Natural killer cell treated with Interleukin-12 subunit alpha and Interleukin-12 subunit beta and Interleukin-15 and Interleukin-18, amount 100 ng/mL, for 72 hours (primary cell): ENCODE measurements around the gene FAM240A. TPM values are rescaled to one million over a fixed set of nuclear protein-coding genes. Genes with fewer than 3 reads are reported as not detected.

ENCODE experiments used
- ATAC-seq, 2 donors: fragments of 150-1000 bp; cut with Tn5 transposase in 1 of 2; sonication (Bioruptor Pico), chemical (Tn5 transposase) in 1 of 2; 2 replicates each; pipeline ENCODE4 v1.10.0; 2021
- DNase-seq: peaks from one replicate; pipeline ENCODE4 v3.0.0; 2022; ENCODE audit warnings: low spot score
- H3K27ac Mint-ChIP-seq, 2 donors: 1 replicate in 1 of 2; 2 replicates in 1 of 2; pipeline ENCODE4 v1.8.0; 2022; ENCODE audit warnings: mixed read lengths in 2 of 2, mild to moderate bottlenecking in 1 of 2, moderate library complexity in 1 of 2
- H3K27me3 Mint-ChIP-seq, 2 donors: 1 replicate in 1 of 2; 2 replicates in 1 of 2; pipeline ENCODE4 v1.8.0; 2022; ENCODE audit warnings: mixed read lengths in 2 of 2
- H3K36me3 Mint-ChIP-seq: one replicate; pipeline ENCODE4 v1.8.0; 2022; ENCODE audit warnings: mixed read lengths
- H3K4me1 Mint-ChIP-seq, 2 donors: 1 replicate in 1 of 2; 2 replicates in 1 of 2; pipeline ENCODE4 v1.8.0; 2022; ENCODE audit warnings: low read depth in 2 of 2, mixed read lengths in 2 of 2, mild to moderate bottlenecking in 1 of 2
- H3K4me3 Mint-ChIP-seq: one replicate; pipeline ENCODE4 v1.8.0; 2022; ENCODE audit warnings: mixed read lengths
- H3K9me3 Mint-ChIP-seq: 2 replicates; pipeline ENCODE4 v1.8.0; 2022; ENCODE audit warnings: mixed read lengths
- total RNA-seq, 2 donors: library from RNA; stranded (reverse); gene quantifications; one replicate each; pipeline ENCODE4 v1.2.3, GENCODE V29; 2022

FAM240A gene
- total RNA-seq, 2 donors from 2014 or later: not detected

DNA sequence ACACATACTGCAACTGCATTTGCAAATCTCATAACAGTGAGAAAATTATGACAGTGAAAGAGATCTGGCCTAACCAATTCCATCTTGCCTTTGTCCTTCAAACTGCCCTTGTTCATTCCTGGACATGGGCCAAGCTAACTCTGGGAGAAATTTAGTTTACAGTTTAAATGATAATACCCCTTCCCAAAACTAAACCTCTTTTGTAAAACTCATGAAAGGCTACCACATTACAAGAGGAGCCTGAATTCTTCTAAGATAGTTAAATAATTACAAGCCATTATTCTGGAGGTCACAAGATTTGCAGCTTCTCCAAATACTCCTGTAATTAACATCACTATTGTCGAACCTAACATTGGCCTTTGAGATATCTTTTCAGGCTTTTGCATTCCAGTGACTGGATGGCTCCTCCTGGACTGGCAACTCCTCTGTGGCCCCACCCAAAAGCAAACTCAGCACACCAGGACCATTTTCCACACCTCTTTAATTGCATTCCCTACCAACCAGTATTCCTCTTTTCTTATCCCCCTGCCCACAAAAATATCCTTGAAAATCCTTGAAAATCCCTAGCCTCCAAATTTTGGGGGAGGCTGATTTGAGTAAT lies 8.8 kb upstream of the FAM240A start:
- Mint-ChIP-seq H3K4me1 (peaks cover 0 to 8% of the 10 kb centered on the region in 2 donors), H3K27ac (no peak overlapping the region), H3K36me3 (no peaks in the 10 kb centered on the region), H3K27me3 (peaks cover 0 to 7% of the 10 kb centered on the region in 2 donors), H3K9me3 (no peaks in the 10 kb centered on the region), H3K4me3 (no peak overlapping the region)
- DNase-seq (no peak), ATAC-seq (no peak)

- H3K9me3 Mint-ChIP-seq: no peaks in the 10 kb centered on the region
Observed at GRCh38 chr3:46604127-46604526, 8.2 kb upstream of the FAM240A start.

GRCh38 chr3:46607603-46608028 lies 4.7 kb upstream of the FAM240A start:
- H3K27ac Mint-ChIP-seq: no peak overlapping the region
- no peak for DNase-seq
- H3K36me3 Mint-ChIP-seq: no peaks in the 10 kb centered on the region
- peaks cover 0 to 8% of the 10 kb centered on the region in 2 donors for H3K4me1 Mint-ChIP-seq
- H3K27me3 Mint-ChIP-seq: peaks cover 4 to 9% of the 10 kb centered on the region in 2 donors
- H3K4me3 Mint-ChIP-seq: no peak overlapping the region
- no peaks in the 10 kb centered on the region for H3K9me3 Mint-ChIP-seq
- no peak for ATAC-seq

More at GRCh38 chr3:46604127-46604526, 8.2 kb upstream of the FAM240A start:
- Mint-ChIP-seq H3K4me3 (no peak overlapping the region), H3K4me1 (peaks cover 0 to 8% of the 10 kb centered on the region in 2 donors), H3K27ac (no peak overlapping the region), H3K27me3 (peaks cover 0 to 7% of the 10 kb centered on the region in 2 donors), H3K36me3 (no peaks in the 10 kb centered on the region)
- DNase-seq (no peak), ATAC-seq (no peak)

DNA sequence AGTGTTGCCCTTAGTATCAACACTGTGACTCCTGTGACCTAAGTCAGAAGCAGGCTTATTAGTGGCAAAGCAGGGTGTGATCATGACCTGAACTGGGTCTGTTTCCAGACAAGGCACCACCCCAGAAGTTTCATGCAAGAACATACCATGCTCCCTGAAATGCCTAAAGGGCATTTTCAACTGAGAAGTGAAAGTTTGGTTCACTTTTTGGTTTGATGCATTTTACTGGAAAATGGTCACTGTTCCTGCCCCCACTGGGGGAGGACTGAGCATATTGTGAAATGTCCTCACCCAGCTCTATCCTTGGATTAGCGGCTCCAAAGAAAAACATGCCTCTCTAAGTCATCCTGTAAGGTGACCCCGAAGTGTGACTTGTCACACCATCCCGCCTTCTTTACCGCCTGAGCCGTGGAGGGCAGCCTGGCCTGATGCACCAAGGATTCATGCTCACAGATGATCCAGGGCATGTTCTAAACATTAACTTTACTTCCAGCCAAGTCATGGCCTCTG lies 3.1 kb upstream of the FAM240A start:
- Mint-ChIP-seq H3K9me3 (no peaks in the 10 kb centered on the region), H3K36me3 (no peaks in the 10 kb centered on the region), H3K4me3 (no peak overlapping the region), H3K27me3 (peaks cover 6 to 12% of the 10 kb centered on the region in 2 donors), H3K4me1 (peaks cover 0 to 3% of the 10 kb centered on the region in 2 donors), H3K27ac (no peak overlapping the region)
- DNase-seq (no peak), ATAC-seq (no peak)

GRCh38 chr3:46609944-46610722 lies 2.2 kb upstream of the FAM240A start:
- ATAC-seq: no peak
- H3K9me3 Mint-ChIP-seq: no peaks in the 10 kb centered on the region
- no peaks in the 10 kb centered on the region for H3K36me3 Mint-ChIP-seq
- H3K4me3 Mint-ChIP-seq: no peak overlapping the region
- DNase-seq: no peak
- H3K4me1 Mint-ChIP-seq: no peaks in the 10 kb centered on the region
- H3K27me3 Mint-ChIP-seq: peaks cover 6 to 13% of the 10 kb centered on the region in 2 donors
- no peak overlapping the region for H3K27ac Mint-ChIP-seq

DNA sequence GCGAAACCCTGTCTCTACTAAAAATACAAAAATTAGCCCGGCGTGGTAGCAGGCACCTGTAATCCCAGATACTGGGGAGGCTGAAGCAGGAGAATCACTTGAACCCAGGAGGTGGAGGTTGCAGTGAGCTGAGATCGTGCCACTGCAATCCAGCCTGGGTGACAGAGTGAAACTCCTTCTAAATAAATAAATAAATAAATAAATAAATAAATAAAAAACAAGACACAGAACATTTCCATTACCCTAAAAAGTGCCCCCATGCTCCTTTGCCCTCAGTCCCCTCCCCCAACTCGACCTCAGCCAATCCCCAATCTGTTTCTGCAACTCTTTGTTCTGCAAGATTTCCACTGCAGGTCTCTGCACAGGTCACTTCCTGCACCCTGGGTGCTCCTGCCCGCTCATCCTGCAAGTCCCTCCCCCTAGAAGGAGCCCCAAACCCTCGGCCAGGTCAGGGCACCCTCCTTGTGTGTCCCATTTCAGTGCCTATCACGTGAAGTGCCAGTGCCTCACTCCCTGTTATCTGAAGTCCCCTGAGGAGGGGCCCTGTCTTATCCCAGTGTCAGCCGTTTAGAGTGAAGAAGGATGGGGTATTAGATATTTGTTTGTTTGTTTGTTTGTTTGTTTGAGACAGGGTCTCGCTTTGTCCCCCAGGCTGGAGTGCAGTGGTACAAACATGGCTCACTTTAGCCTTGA lies 1.1 kb downstream of the FAM240A start:
- Mint-ChIP-seq H3K36me3 (no peaks in the 10 kb centered on the region), H3K4me1 (no peaks in the 10 kb centered on the region), H3K27ac (no peak overlapping the region), H3K9me3 (no peaks in the 10 kb centered on the region), H3K27me3 (peaks cover 15 to 29% of the 10 kb centered on the region in 2 donors), H3K4me3 (no peak overlapping the region)
- ATAC-seq (no peak), DNase-seq (no peak)

DNA sequence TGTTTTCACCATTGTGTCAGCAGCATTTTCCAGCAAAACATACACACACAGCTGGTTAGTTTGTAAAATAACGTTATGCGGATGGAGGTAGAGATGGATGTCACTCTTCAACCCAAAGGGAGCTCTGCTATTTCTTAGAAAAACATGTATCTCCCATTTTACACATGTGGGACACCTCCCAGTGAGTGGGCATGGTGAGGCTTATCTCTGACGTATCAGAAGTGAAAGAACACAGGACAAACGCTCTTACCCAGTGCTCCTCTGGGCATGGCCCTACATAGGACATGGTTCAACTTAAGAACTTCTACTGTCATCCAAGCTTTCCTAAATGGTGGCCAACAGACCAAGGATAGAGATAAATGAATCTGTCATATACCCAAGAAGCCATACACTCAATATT lies 2.1 kb downstream of the FAM240A start:
- Mint-ChIP-seq H3K27me3 (peaks cover 20 to 37% of the 10 kb centered on the region in 2 donors), H3K27ac (no peak overlapping the region), H3K36me3 (no peaks in the 10 kb centered on the region), H3K9me3 (no peaks in the 10 kb centered on the region), H3K4me1 (no peaks in the 10 kb centered on the region), H3K4me3 (no peak overlapping the region)
- no peak for DNase-seq
- no peak for ATAC-seq

- ATAC-seq: no peak
- Mint-ChIP-seq H3K9me3 (no peaks in the 10 kb centered on the region), H3K4me1 (no peaks in the 10 kb centered on the region), H3K4me3 (no peak overlapping the region), H3K27me3 (peaks cover 23 to 41% of the 10 kb centered on the region in 2 donors), H3K27ac (no peak overlapping the region), H3K36me3 (no peaks in the 10 kb centered on the region)
- DNase-seq: no peak
Observed at GRCh38 chr3:46615050-46615775, 2.9 kb downstream of the FAM240A start.

- DNase-seq: no peak
- Mint-ChIP-seq H3K4me3 (no peak overlapping the region), H3K9me3 (no peaks in the 10 kb centered on the region), H3K4me1 (no peaks in the 10 kb centered on the region), H3K27ac (no peak overlapping the region), H3K36me3 (no peaks in the 10 kb centered on the region), H3K27me3 (peaks cover 27 to 49% of the 10 kb centered on the region in 2 donors)
- no peak for ATAC-seq
Observed at GRCh38 chr3:46615976-46616375, 3.7 kb downstream of the FAM240A start.

GRCh38 chr3:46617941-46618340 lies 5.6 kb downstream of the FAM240A start:
- H3K4me1 Mint-ChIP-seq: no peaks in the 10 kb centered on the region
- DNase-seq (no peak), ATAC-seq (peak in 1 of 2 donors; percentile 43)
- H3K4me3 Mint-ChIP-seq: no peak overlapping the region
- no peaks in the 10 kb centered on the region for H3K9me3 Mint-ChIP-seq
- H3K27ac Mint-ChIP-seq: no peak overlapping the region
- no peaks in the 10 kb centered on the region for H3K36me3 Mint-ChIP-seq
- peaks cover 31 to 45% of the 10 kb centered on the region in 2 donors for H3K27me3 Mint-ChIP-seq

DNA sequence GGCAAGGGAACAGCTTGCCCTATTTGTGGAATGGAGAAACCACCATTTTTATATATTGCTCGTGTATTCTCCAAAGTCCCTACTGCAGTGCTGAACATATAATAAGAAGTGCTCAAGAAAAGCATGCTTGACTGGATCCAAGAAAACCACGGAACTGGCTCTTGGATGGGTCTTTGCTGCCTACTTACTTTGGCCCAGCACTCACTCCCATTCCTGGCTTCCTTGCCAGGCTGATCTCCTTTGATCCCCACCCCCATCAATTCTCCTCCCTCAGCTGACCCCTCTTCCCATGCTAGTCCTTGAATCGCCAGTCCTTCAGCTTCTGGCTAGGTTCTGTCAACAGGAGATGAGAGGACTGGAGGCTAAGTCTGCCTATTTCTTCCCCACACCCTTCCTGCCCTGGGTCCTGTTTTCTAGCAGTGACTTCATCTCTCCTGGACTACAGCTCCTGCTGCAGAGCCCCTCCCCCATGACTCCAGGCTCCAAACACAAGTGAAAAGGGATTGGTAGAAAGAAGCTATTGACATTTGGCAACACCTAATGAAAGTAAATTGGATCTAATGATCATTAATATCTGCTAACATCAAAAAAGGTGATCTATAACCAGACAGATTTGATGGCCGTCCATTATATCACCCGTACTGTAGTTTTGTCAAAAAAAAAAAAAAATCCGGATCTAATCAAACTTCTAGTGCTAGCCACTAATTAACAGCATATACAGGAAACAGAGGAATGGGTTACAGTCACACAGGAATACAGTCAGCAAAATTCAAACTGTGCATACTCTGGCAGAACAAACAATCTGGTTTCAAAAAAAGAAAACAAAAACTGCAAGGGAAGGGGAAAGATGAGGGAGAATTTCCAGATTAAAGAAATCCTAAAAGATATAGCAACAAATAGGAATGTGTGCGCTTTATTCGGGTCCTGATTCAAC lies 7.8 kb downstream of the FAM240A start:
- Mint-ChIP-seq H3K36me3 (no peaks in the 10 kb centered on the region), H3K4me3 (no peak overlapping the region), H3K27ac (no peak overlapping the region), H3K27me3 (peaks cover 31 to 52% of the 10 kb centered on the region in 2 donors), H3K9me3 (no peaks in the 10 kb centered on the region), H3K4me1 (no peaks in the 10 kb centered on the region)
- DNase-seq: no peak
- ATAC-seq: no peak

- Mint-ChIP-seq H3K36me3 (no peaks in the 10 kb centered on the region), H3K9me3 (no peaks in the 10 kb centered on the region), H3K4me1 (peaks cover 0 to 4% of the 10 kb centered on the region in 2 donors), H3K27ac (no peak overlapping the region), H3K27me3 (peaks cover 14 to 28% of the 10 kb centered on the region in 2 donors), H3K4me3 (no peak overlapping the region)
- no peak for DNase-seq
- no peak for ATAC-seq
Observed at GRCh38 chr3:46624533-46624932, 12.2 kb downstream of the FAM240A start.
